HG03442 (cell line): ENCODE results near the gene SUN3.
"Not testable (repeated sequence)": the region's sequence is repeated elsewhere in the genome, so short reads cannot be mapped to it uniquely, and the experiment has no call there.

ENCODE experiments used
- ATAC-seq: cut with Tn5 transposase; IDR thresholded peaks from one replicate; pipeline ENCODE4 v1.9.1; 2021; ENCODE audit warnings: mild to moderate bottlenecking, moderate library complexity; ENCODE audit not compliant: unreplicated experiment

Gene SUN3

DNA sequence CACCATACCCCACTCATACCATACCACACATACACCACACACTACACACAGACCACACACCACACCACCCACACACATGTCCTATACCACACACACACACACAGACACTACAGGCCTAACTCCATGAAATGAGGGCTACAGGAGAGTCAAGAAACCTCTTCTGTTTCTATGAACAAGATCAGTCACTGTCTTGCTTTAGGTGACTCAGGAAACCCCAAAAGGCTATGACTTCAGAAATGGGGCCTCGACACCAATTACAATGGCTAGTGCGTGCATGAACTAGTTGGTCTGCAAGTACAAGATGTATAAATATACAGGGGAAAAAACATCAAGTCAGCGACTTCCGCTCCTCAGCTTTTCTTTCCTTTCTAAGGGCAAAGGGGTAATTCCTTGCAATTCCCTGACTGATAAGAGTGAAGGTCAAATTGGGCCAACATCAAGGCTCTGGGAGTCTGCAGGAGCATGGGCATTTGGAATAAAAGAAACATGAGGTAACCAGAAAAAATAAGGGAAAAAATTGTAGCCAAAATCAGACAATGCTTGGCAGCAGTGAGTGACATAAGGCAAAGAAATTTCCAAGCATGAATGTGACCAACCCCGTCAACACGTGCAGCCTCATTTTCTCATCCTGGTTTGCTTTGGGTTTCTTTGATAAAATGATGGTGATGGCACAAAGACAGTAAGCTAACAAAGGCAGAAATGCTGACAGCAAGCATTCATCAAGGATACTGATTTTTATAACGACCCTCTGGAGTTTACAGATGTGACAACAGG is 82.1 kb downstream of the SUN3 start:
- no peak for ATAC-seq

- ATAC-seq: no peak
Observed at GRCh38 chr7:47945261-47946015, 83.5 kb downstream of the SUN3 start.

GRCh38 chr7:47944536-47945260 is 84.2 kb downstream of the SUN3 start:
- ATAC-seq: no peak

DNA sequence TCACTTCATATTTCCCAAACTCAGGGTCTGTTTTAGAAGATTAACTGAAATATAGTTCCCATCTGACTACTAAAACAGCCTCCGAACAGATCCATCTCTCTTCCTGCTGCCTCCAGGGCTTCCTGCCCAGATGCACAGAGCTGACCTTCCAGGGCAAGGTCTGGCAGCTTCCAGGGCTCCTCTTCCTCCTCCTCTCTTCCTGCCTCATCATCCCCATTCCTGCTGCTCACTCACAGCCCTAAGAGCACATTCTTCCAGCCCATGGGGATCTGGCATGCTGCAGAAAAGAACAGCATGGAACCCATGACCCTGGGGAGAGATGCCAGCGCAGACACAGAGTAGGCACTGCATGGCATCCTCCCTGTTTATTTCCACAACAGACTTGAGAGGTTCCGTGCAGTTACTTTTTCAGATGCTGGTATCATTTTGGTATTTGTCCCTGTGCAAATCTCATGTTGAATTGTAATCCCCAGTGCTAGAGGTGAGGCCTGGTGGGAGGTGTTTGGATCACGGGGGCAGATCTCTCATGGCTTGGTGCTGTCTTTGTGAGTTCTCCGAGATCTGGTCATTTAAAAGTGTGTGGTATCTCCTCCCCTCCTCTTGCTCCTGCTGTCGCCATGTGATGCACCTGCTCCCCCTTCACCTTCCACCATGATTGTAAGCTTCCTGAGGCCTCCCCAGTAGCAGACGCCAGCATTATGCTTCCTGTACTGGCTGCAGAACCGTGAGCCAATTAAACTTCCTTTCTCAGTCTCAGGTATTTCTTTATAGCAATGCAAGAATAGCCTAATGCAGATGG is 85.0 kb downstream of the SUN3 start:
- ATAC-seq: no peak

DNA sequence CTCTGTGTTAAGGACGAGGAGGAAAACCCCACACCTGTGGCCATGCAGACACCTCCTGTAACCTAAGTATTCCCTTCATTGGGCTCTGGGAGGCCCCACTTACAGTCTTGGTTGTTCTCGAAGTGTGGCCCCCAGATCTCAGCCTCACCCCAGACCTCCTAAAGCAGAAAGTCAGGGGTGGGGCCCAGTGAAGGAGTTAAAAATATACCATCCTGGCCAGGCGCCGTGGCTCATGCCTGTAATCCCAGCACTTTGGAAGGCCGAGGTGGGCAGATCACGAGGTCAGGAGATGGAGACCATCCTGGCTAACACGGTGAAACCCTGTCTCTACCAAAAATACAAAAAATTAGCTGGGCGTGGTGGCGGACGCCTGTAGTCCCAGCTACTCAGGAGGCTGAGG is 86.3 kb downstream of the SUN3 start:
- ATAC-seq: not testable (repeated sequence)

- no peak for ATAC-seq
Observed at GRCh38 chr7:47942132-47942531, 86.8 kb downstream of the SUN3 start.

DNA sequence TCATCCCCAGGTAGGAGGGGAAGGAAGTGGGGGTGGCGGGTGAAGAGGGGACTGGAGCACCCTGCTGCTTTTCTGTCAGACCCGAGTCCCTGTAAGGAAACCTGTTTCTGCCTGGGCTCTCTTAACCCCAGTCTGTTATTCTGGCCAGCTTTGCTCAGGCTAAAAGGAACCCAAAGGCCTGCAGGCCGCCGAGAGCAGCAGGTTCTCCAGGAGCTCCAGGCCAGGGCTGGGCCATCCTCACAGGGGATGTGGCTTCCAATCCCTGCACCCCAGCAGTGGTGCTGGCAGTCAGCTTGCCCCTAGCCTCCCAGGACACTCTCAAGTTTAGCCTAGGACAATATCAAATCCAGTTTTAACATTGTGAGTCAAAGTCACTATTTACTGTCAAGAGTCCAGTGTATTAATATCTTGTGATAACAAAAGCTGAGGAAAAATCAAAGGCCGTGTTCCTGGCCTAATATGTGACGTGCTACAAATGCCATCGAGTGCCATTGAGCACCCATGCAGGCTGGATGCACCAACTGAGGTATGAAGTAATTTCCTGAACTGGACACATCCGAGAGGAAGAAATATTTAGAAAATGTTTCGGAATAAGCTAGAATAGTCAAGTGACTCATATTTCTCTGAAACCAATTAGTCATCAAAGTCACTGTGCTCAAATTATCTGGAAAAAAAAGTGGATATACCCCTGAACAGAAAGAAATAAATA is 87.6 kb downstream of the SUN3 start:
- no peak for ATAC-seq

DNA sequence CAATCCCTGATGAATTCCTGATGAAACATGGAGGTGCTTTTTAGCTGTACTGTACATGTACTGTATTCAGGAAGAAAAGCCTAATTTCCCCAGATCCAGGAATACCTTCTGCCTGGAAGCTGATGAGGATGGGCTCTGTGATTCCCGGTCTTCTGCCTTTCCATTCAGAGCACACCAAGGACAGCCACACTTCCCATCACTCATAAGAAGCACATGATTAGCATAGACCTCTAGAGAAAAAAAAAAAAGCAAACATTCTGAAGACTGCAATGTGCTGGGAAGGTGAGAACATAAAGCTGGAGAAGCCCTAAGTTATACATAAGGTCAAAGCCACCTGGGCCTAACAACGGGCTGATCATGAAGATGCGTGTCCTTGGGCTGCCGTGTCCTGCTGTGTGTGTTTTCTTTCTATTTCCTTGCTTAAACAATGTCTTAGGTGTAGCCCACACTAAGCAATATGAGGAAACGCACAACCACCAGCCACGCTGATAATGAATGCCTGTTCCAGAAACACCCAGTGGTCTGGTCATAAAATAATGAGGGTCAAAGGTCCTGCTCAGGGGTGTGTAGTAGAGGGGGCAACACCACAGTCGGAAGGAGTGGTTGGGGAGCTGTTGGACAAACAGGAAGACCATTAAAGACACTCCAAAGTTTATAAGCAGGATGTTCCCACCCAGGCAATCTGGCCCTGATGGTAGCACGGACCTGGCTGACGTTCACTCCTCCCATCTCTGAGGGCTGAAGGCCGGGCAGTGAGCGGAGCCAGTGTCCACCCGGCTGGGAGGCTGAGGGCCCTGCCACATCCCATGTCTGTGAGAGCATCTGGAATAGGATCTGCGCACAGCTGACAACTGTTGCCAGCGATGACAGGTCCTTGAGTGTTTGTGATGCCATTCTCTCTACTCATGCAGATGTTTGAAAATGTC is 88.6 kb downstream of the SUN3 start:
- no peak for ATAC-seq

GRCh38 chr7:47939425-47940036 is 89.4 kb downstream of the SUN3 start:
- ATAC-seq: no peak

DNA sequence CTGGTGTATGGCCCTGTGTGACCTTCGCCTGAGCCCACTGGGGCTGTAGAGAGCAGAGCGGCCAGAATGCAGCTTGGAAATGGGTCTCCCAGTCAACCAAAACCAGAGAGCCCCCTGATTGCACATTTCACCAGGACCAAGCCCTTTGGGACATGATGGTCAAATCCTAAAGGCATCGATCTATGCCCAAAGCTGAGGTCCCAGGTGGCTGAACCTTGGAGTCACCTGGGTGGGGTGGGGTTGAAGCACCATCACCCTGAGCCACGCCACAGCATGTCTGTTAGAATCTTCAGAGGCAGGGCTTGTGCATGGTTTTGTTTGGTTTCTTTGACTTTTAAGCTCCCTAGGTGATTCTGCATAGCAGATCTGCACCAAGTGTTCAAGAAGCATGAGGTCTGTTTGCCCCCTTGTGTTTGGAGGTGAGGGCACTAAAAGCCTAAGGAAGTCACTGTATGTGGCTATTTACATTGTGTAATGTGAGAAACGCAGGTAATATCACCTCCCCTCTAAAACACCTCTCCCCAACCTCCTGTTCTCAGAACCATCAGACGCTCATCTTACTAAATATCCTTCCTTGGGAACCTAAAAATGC is 90.2 kb downstream of the SUN3 start:
- ATAC-seq: no peak

GRCh38 chr7:47937711-47938573 is 91.0 kb downstream of the SUN3 start:
- peak; percentile 38 for ATAC-seq
